Liver (tissue), 9 donors: ENCODE measurements around the gene ACO2. TPM values are rescaled to one million over a fixed set of nuclear protein-coding genes. Genes with fewer than 3 reads are reported as not detected.

Experiments
- DNase-seq: peaks from one replicate; pipeline ENCODE4 v3.0.0-alpha.2; 2017; ENCODE audit warnings: low spot score
- H3K27ac ChIP-seq, 2 donors: one replicate each; pipeline ENCODE4 v1.7.0; 2013; ENCODE audit warnings: inconsistent platforms in 2 of 2, low read length in 2 of 2, control low read depth in 1 of 2, low read depth in 1 of 2, mild to moderate bottlenecking in 1 of 2
- H3K27me3 ChIP-seq, 4 donors: one replicate each; pipeline versions ENCODE4 v1.6.1 to v1.7.0; 2013; ENCODE audit warnings: low read length in 3 of 4, inconsistent platforms in 1 of 4, mild to moderate bottlenecking in 1 of 4, moderate library complexity in 1 of 4; ENCODE audit not compliant: control insufficient read depth in 4 of 4, insufficient read depth in 4 of 4
- H3K36me3 ChIP-seq, 4 donors: one replicate each; pipeline versions ENCODE4 v1.6.1 to v1.7.0; 2013; ENCODE audit warnings: low read length in 3 of 4, mild to moderate bottlenecking in 3 of 4, low read depth in 1 of 4, moderate library complexity in 1 of 4; ENCODE audit not compliant: control insufficient read depth in 4 of 4, insufficient read depth in 3 of 4
- H3K4me1 ChIP-seq, 4 donors: one replicate each; pipeline versions ENCODE4 v1.6.1 to v1.7.0; 2013; ENCODE audit warnings: low read length in 3 of 4, mild to moderate bottlenecking in 3 of 4, moderate library complexity in 1 of 4; ENCODE audit not compliant: control insufficient read depth in 4 of 4, insufficient read depth in 4 of 4
- H3K4me3 ChIP-seq, 3 donors: one replicate each; pipeline versions ENCODE4 v1.6.1 to v1.7.0; 2013; ENCODE audit warnings: low read length in 3 of 3, control low read depth in 1 of 3, low read depth in 1 of 3, mild to moderate bottlenecking in 1 of 3
- H3K9ac ChIP-seq, 2 donors: one replicate each; pipeline ENCODE4 v1.7.0; 2013; ENCODE audit warnings: low read length in 2 of 2, mild to moderate bottlenecking in 2 of 2, moderate library complexity in 2 of 2, control low read depth in 1 of 2, low read depth in 1 of 2
- H3K9me3 ChIP-seq, 4 donors: one replicate each; pipeline versions ENCODE4 v1.6.1 to v1.7.0; 2013; ENCODE audit warnings: low read length in 3 of 4; ENCODE audit not compliant: control insufficient read depth in 4 of 4
- ATF3 ChIP-seq: IDR thresholded peaks from 2 replicates; pipeline ENCODE4 v1.6.1; 2016; ENCODE audit warnings: antibody characterized with exemption
- CTCF ChIP-seq: fragments of 150-350 bp; IDR thresholded peaks from 2 replicates; pipeline ENCODE4 v1.5.1; 2017; ENCODE audit warnings: improper control_type of control experiment, low read depth, low read length; ENCODE audit not compliant: missing input control
- EGR1 ChIP-seq, 2 donors: IDR thresholded peaks; 2 replicates each; pipeline ENCODE4 v1.6.1; 2016 to 2018; ENCODE audit warnings: antibody characterized with exemption in 2 of 2, low read depth in 2 of 2
- FOXA2 ChIP-seq: IDR thresholded peaks from 2 replicates; pipeline ENCODE4 v1.6.1; 2016; ENCODE audit warnings: antibody characterized with exemption
- GABPA ChIP-seq, 2 donors: IDR thresholded peaks in 1 of 2; conservative IDR thresholded peaks in 1 of 2; 2 replicates each; pipeline ENCODE4 v1.6.1; 2016; ENCODE audit warnings: antibody characterized with exemption in 2 of 2, mild to moderate bottlenecking in 1 of 2, moderate library complexity in 1 of 2
- HNF4A ChIP-seq, 2 donors: conservative IDR thresholded peaks; 2 replicates each; pipeline ENCODE4 v1.6.1; 2016; ENCODE audit warnings: antibody characterized with exemption in 2 of 2, mild to moderate bottlenecking in 2 of 2
- JUND ChIP-seq, 2 donors: IDR thresholded peaks; 2 replicates each; pipeline ENCODE4 v1.6.1; 2016; ENCODE audit warnings: antibody characterized with exemption in 2 of 2
- NR2F2 ChIP-seq: IDR thresholded peaks from 2 replicates; pipeline ENCODE4 v1.6.1; 2016; ENCODE audit warnings: antibody characterized with exemption
- RAD21 ChIP-seq, 2 donors: IDR thresholded peaks; 2 replicates each; pipeline ENCODE4 v1.6.1; 2016; ENCODE audit warnings: antibody characterized with exemption in 2 of 2, mild to moderate bottlenecking in 2 of 2
- REST ChIP-seq: IDR thresholded peaks from 2 replicates; pipeline ENCODE4 v1.6.1; 2016; ENCODE audit warnings: antibody characterized with exemption, mild to moderate bottlenecking
- RXRA ChIP-seq, 2 donors: IDR thresholded peaks; 2 replicates each; pipeline ENCODE4 v1.6.1; 2017 to 2018; ENCODE audit warnings: antibody characterized with exemption in 2 of 2, mild to moderate bottlenecking in 1 of 2
- SP1 ChIP-seq: IDR thresholded peaks from 2 replicates; pipeline ENCODE4 v1.6.1; 2018; ENCODE audit warnings: antibody characterized with exemption, mild to moderate bottlenecking
- TAF1 ChIP-seq: conservative IDR thresholded peaks from 2 replicates; pipeline ENCODE4 v1.6.1; 2016; ENCODE audit warnings: antibody characterized with exemption, mild to moderate bottlenecking
- YY1 ChIP-seq: IDR thresholded peaks from 2 replicates; pipeline ENCODE4 v1.6.1; 2016; ENCODE audit warnings: antibody characterized with exemption, mild to moderate bottlenecking
- WGBS: extraction: QIAGEN DNeasy Blood & Tissue Kit; methylation state at CpG from one replicate; pipeline ENCODE4 v1.1.7; 2013; 5-methylcytosine and 5-hydroxymethylcytosine counted together
- polyA plus RNA-seq, 2 donors: library from polyadenylated mRNA; stranded (reverse) in 1 of 2; unstranded in 1 of 2; fragments of 200-250 nt in 1 of 2; fragments of >200 nt in 1 of 2; fragmentation: Nextera tagmentation in 1 of 2; extraction: Ambion mirVana in 1 of 2; gene quantifications; one replicate each; pipeline versions ENCODE4 v1.2.1 to v1.2.3, GENCODE V29; 2013 to 2015
- total RNA-seq, 2 donors: library from RNA; depleted of rRNA; stranded (reverse); fragments of >200 nt; gene quantifications; one replicate each; pipeline ENCODE4 v1.2.3, GENCODE V29; 2014
- TF ChIP-seq, protein P1 (sequence below): IDR thresholded peaks from 2 replicates; pipeline ENCODE4 v1.6.1; 2016; ENCODE audit warnings: antibody characterized with exemption
- donor health status: healthy.
- donor health status: healthy.
- donor health status: healthy.
- donor health status: healthy.
- donor health status: healthy.

Gene ACO2
- total and polyA plus RNA-seq, 4 donors: 45.3 to 76.1 (median 68.9) TPM

GRCh38 chr22:41522813-41523212 is 53.9 kb downstream of the ACO2 start (continued):
- no peak for TF ChIP-seq CTCF
- TF ChIP-seq RXRA (IDR thresholded peaks at IDR 0.05): no peak

GRCh38 chr22:41523464-41524221 is 54.7 kb downstream of the ACO2 start:
- H3K4me1 ChIP-seq: peaks cover 4 to 45% (median 39%) of the 10 kb centered on the region in 4 donors
- no peak for TF ChIP-seq CTCF
- peak; percentile 67 for TF ChIP-seq NR2F2
- TF ChIP-seq FOXA2: no peak
- no peak for TF ChIP-seq GABPA (IDR thresholded peaks at IDR 0.05 in 1 of 2, conservative IDR thresholded peaks at IDR 0.05 in 1 of 2)
- peak; percentile 71 for DNase-seq
- peaks cover 12 to 47% (median 26%) of the 10 kb centered on the region in 4 donors for H3K36me3 ChIP-seq
- H3K27me3 ChIP-seq: no peaks in the 10 kb centered on the region
- 64% methylated on average over 21 of the region's 21 CpGs for WGBS
- peak overlapping the region; percentile 62 to 68 for H3K27ac ChIP-seq
- no peaks in the 10 kb centered on the region for H3K9me3 ChIP-seq
- peak overlapping the region in 1 of 2 donors; percentile 4 for H3K9ac ChIP-seq
- no peak overlapping the region for H3K4me3 ChIP-seq

DNA sequence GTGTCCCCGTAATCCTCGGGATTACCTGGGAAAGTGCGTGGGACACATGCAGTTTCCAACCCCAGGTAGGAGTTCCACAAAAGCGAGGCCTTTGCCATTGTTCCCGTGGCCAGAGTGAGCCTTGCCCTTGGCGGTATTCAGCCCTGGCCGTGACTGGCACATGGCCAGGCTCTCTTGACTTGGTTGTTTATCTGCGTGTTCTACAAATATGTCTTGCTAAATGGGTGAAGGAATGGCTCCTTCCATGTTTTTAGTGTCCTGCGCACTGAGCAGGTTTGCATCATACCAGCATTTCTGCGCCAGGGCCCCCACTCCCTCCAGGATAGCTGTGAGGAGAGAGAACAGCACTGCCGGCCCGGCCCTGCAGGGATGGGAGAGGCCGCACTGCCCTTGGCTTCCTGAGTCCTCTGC is 55.3 kb downstream of the ACO2 start:
- Histone ChIP-seq H3K4me3 (no peak overlapping the region), H3K27me3 (no peaks in the 10 kb centered on the region), H3K9ac (peak overlapping the region in 1 of 2 donors; percentile 39), H3K4me1 (peaks cover 4 to 45% (median 39%) of the 10 kb centered on the region in 4 donors), H3K9me3 (no peaks in the 10 kb centered on the region), H3K27ac (peak overlapping the region; percentile 62 to 68), H3K36me3 (peaks cover 8 to 49% (median 29%) of the 10 kb centered on the region in 4 donors)
- 35% methylated on average over 13 of the region's 13 CpGs for WGBS
- TF ChIP-seq HNF4A (conservative IDR thresholded peaks at IDR 0.05) (peak; percentile 56 to 77), JUND (IDR thresholded peaks at IDR 0.05) (peak in 1 of 2 donors; percentile 37), ATF3 (no peak), SP1 (peak; percentile 38), GABPA (IDR thresholded peaks at IDR 0.05 in 1 of 2, conservative IDR thresholded peaks at IDR 0.05 in 1 of 2) (no peak), RAD21 (IDR thresholded peaks at IDR 0.05) (peak; percentile 3 to 35), REST (peak; percentile 55), RXRA (IDR thresholded peaks at IDR 0.05) (peak; percentile 35 to 65), FOXA2 (peak; percentile 36), TAF1 (no peak), NR2F2 (peak; percentile 2), YY1 (peak; percentile 88), EGR1 (IDR thresholded peaks at IDR 0.05; ENCODE audit: low read depth in 2 of 2) (peak in 1 of 2 donors; percentile 12)
- TF ChIP-seq, protein P1, sequence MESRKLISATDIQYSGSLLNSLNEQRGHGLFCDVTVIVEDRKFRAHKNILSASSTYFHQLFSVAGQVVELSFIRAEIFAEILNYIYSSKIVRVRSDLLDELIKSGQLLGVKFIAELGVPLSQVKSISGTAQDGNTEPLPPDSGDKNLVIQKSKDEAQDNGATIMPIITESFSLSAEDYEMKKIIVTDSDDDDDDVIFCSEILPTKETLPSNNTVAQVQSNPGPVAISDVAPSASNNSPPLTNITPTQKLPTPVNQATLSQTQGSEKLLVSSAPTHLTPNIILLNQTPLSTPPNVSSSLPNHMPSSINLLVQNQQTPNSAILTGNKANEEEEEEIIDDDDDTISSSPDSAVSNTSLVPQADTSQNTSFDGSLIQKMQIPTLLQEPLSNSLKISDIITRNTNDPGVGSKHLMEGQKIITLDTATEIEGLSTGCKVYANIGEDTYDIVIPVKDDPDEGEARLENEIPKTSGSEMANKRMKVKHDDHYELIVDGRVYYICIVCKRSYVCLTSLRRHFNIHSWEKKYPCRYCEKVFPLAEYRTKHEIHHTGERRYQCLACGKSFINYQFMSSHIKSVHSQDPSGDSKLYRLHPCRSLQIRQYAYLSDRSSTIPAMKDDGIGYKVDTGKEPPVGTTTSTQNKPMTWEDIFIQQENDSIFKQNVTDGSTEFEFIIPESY: no peak
- no peak for DNase-seq
